Urinary bladder (tissue), 4 donors: ENCODE data around the gene SLC25A39. TPM values are rescaled to one million over a fixed set of nuclear protein-coding genes. Genes with fewer than 3 reads are reported as not detected.

Source experiments
- DNase-seq: peaks from one replicate; pipeline ENCODE4 v3.0.0-alpha.2; 2015; ENCODE audit errors: extremely low spot score
- H3K27ac ChIP-seq: one replicate; pipeline ENCODE4 v1.5.1; 2013; ENCODE audit warnings: low read depth, mild to moderate bottlenecking, moderate library complexity
- H3K36me3 ChIP-seq: one replicate; pipeline ENCODE4 v1.6.1; 2013; ENCODE audit warnings: mild to moderate bottlenecking, moderate library complexity; ENCODE audit not compliant: insufficient read depth
- H3K4me1 ChIP-seq: one replicate; pipeline ENCODE4 v1.6.1; 2013; ENCODE audit warnings: mild to moderate bottlenecking, moderate library complexity; ENCODE audit not compliant: insufficient read depth
- H3K4me3 ChIP-seq: one replicate; pipeline ENCODE4 v1.5.1; 2013; ENCODE audit warnings: low read depth, low read length
- WGBS: extraction: QIAGEN DNeasy Blood & Tissue Kit; methylation state at CpG from one replicate; pipeline ENCODE4 v1.1.7; 2013; 5-methylcytosine and 5-hydroxymethylcytosine counted together
- polyA plus RNA-seq: library from polyadenylated mRNA; stranded (reverse); fragments of 200-250 nt; gene quantifications from one replicate; pipeline ENCODE4 v1.2.3, GENCODE V29; 2013
- total RNA-seq: library from RNA; depleted of rRNA; stranded (reverse); fragments of >200 nt; gene quantifications from one replicate; pipeline ENCODE4 v1.2.3, GENCODE V29; 2014
- donor health status: healthy with polysubstance abuse.
- donor health status: healthy.

SLC25A39 gene
- total and polyA plus RNA-seq, 2 donors: 27.9 to 74.9 TPM

- H3K4me3 ChIP-seq: no peak overlapping the region
- no peaks in the 10 kb centered on the region for H3K36me3 ChIP-seq
- H3K4me1 ChIP-seq: no peaks in the 10 kb centered on the region
- no peak for DNase-seq
- 80% methylated on average over 15 of the region's 15 CpGs for WGBS
- H3K27ac ChIP-seq: no peak overlapping the region
Observed at GRCh38 chr17:44318077-44318892, 6.3 kb downstream of the SLC25A39 start.

- Histone ChIP-seq H3K27ac (no peak overlapping the region), H3K36me3 (no peaks in the 10 kb centered on the region), H3K4me3 (no peak overlapping the region), H3K4me1 (no peaks in the 10 kb centered on the region)
- DNase-seq: no peak
- 88% methylated on average over 6 of the region's 6 CpGs for WGBS
Observed at GRCh38 chr17:44317545-44317944, 7.1 kb downstream of the SLC25A39 start.

GRCh38 chr17:44315760-44316731 lies 8.6 kb downstream of the SLC25A39 start:
- no peak overlapping the region for H3K4me3 ChIP-seq
- DNase-seq: no peak
- no peak overlapping the region for H3K27ac ChIP-seq
- 6% methylated on average over 38 of the region's 38 CpGs for WGBS
- no peaks in the 10 kb centered on the region for H3K36me3 ChIP-seq
- no peaks in the 10 kb centered on the region for H3K4me1 ChIP-seq

DNA sequence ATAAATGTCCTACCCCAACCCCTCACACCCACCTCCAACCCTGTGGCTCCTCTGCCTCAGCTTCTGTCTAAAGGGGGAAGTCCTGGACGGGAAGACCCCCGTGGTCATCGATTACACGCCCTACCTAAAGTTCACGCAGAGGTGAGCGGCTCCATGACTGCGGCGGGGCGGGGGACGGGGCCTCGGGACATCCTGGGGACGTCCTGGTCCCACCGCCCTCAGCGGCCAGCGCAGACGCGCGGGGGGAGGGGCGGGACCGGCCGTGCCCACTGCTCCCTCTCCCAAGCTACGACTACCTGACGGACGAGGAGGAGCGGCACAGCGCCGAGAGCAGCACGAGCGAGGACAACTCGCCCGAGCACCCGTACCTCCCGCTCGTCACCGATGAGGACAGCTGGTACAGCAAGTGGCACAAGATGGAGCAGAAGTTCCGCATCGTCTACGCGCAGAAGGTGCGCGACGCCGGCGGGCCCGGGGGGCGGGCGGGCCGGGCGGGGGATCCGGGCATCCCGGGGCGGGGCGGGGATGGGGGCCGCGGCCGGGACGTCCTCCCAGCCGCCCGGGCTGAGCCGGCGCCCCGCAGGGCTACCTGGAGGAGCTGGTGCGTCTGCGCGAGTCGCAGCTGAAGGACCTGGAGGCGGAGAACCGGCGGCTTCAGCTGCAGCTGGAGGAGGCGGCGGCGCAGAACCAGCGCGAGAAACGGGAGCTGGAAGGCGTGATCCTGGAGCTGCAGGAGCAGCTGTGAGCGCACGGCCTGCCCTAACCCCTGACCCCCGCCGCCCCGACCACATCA lies 9.6 kb downstream of the SLC25A39 start:
- H3K4me1 ChIP-seq: no peaks in the 10 kb centered on the region
- under 1% methylated on average over 81 of the region's 81 CpGs for WGBS
- H3K4me3 ChIP-seq: peak overlapping the region; percentile 9
- no peak for DNase-seq
- H3K27ac ChIP-seq: no peak overlapping the region
- no peaks in the 10 kb centered on the region for H3K36me3 ChIP-seq

DNA sequence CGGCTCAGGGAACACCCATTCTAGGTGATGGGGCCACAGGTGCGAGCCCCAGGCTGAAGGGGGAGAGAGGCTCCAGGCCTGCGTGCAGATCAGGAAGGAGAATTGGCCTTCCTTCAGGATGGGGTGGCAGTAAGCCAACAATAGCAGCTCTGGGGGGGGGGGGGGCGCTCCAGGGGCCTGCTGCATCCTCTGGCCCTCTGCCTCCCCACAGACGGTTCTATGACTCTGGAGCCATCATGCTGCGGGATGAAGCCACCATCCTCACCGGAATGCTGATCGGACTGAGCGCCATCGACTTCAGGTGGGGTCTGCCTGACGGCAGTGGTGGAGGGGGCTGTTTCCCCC lies 10.1 kb downstream of the SLC25A39 start:
- H3K36me3 ChIP-seq: no peaks in the 10 kb centered on the region
- H3K4me3 ChIP-seq: no peak overlapping the region
- WGBS: 19% methylated on average over 11 of the region's 11 CpGs
- no peak for DNase-seq
- no peak overlapping the region for H3K27ac ChIP-seq
- H3K4me1 ChIP-seq: no peaks in the 10 kb centered on the region

DNA sequence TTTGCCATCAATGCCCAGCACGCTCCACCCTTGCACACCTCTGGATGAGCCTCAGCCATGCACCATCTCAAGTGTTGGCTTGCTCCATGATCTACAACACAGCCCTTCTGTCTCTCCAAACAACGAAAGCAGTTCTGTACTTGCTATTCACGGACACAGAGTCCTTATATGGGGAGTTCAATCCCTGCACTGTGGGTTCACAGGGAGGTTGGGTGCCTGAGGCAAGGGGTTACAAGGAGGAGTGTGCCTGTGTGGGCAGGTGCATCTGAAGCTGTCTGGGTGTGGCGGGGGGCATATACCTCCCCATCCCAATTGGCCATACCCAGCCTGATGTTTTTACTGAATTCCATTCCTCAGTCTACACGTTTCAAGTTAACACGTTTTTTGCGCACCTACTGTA lies 10.6 kb downstream of the SLC25A39 start:
- 75% methylated on average over 7 of the region's 7 CpGs for WGBS
- no peaks in the 10 kb centered on the region for H3K4me1 ChIP-seq
- H3K27ac ChIP-seq: no peak overlapping the region
- no peaks in the 10 kb centered on the region for H3K36me3 ChIP-seq
- no peak for DNase-seq
- H3K4me3 ChIP-seq: no peak overlapping the region

- Histone ChIP-seq H3K4me1 (no peaks in the 10 kb centered on the region), H3K4me3 (no peak overlapping the region), H3K36me3 (no peaks in the 10 kb centered on the region), H3K27ac (no peak overlapping the region)
- WGBS: 65% methylated on average over 17 of the region's 17 CpGs
- no peak for DNase-seq
Observed at GRCh38 chr17:44312396-44313104, 12.1 kb downstream of the SLC25A39 start.

GRCh38 chr17:44311562-44312181 lies 13.0 kb downstream of the SLC25A39 start:
- WGBS: 57% methylated on average over 5 of the region's 5 CpGs
- no peak for DNase-seq
- Histone ChIP-seq H3K36me3 (no peaks in the 10 kb centered on the region), H3K27ac (no peak overlapping the region), H3K4me3 (no peak overlapping the region), H3K4me1 (no peaks in the 10 kb centered on the region)

DNA sequence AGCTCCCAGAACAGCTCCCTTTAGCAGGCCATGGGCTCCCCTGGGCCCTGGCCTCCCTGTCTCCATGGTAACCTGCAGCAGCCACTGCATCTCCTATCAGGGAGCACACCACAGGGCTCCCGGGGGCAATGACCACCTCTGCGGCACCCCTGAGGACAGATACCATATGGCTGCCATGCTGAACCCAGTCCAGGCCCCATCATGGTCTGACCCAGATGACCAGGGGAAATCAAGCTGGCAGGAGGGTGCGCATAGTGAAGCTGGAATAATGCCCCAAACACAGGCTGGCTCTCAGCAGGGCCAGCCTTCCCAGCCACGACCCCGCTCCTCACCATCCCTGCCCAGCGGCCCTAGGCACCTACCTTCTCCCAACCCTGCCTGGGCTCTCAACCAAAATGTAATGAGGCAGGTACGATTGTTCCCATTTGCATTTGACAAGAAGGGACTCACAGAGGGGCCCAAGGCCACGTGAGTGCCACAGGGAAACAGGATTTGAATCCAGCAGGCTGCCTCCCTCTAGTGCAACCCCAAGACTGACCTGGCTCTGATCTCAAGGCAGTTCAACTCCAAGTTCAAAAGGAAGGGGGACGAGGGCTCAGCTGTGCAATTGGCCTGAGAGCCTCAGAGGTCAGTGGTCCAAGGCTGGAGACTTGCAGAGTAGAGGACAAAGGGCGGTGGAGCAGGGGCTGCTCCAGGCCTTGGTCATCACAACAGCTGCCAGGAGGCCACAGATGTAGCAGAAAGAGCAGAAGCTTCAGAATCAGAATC lies 13.8 kb downstream of the SLC25A39 start:
- no peak overlapping the region for H3K27ac ChIP-seq
- H3K36me3 ChIP-seq: no peaks in the 10 kb centered on the region
- H3K4me3 ChIP-seq: no peak overlapping the region
- WGBS: 65% methylated on average over 10 of the region's 10 CpGs
- no peak for DNase-seq
- H3K4me1 ChIP-seq: no peaks in the 10 kb centered on the region

DNA sequence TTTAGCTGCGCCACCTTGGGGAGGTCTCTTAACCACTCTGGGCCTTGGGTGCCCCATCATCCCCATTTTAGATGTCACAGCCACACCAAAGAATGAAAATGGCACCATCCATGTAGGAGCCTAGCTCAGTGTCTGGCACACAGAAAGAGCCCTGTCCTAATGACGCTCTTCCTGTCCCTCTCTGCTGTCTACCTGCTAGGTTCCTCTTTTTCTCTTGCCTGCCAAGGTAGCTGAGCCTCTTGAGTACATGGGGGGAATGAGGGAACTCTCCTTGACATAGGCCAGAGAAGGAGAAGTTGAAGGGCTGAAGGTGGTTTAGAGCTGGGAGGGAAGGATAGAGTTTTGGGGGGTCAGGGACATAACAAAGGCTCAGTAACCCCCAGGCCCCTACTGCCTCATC lies 14.4 kb downstream of the SLC25A39 start:
- H3K4me1 ChIP-seq: no peaks in the 10 kb centered on the region
- no peak overlapping the region for H3K27ac ChIP-seq
- WGBS: 87% methylated on average over 2 of the region's 2 CpGs
- no peak for DNase-seq
- H3K36me3 ChIP-seq: no peaks in the 10 kb centered on the region
- no peak overlapping the region for H3K4me3 ChIP-seq

GRCh38 chr17:44309472-44309871 lies 15.2 kb downstream of the SLC25A39 start:
- 58% methylated on average over 5 of the region's 5 CpGs for WGBS
- no peak for DNase-seq
- no peak overlapping the region for H3K4me3 ChIP-seq
- H3K4me1 ChIP-seq: no peaks in the 10 kb centered on the region
- no peak overlapping the region for H3K27ac ChIP-seq
- H3K36me3 ChIP-seq: no peaks in the 10 kb centered on the region

DNA sequence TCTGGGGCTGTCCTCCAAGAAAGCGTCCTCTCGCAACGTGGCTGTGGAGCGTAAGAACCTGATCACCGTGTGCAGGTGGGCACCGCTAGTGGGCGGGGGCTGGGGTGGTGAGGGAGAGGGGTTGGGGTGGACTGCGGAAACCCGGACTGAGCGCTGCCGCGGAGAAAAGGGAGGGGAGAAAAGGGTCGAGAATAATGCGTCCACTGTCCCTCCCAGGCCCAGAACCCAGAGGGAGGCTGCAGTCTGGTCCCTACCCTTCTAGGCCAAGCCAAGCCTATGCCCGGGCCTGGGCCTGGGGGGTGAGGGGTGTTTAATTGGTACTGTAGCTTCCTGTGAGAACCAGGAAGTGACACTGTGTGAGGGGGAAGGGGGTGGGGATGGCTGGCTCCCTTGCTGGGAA lies 15.8 kb downstream of the SLC25A39 start:
- H3K27ac ChIP-seq: no peak overlapping the region
- 2% methylated on average over 15 of the region's 15 CpGs for WGBS
- peak overlapping the region; percentile 14 for H3K4me3 ChIP-seq

More for the DNA sequence above, 15.8 kb downstream of the SLC25A39 start:
- no peaks in the 10 kb centered on the region for H3K4me1 ChIP-seq
- DNase-seq: no peak
- no peaks in the 10 kb centered on the region for H3K36me3 ChIP-seq
